Liver (tissue), 9 donors: ENCODE results near the gene GARNL3. TPM values are rescaled to one million over a fixed set of nuclear protein-coding genes. Genes with fewer than 3 reads are reported as not detected.
A peak's percentile ranks its signal among the peaks of the same experiment; 100 is the strongest.

ENCODE experiments used
- DNase-seq: peaks from one replicate; pipeline ENCODE4 v3.0.0-alpha.2; 2017; ENCODE audit warnings: low spot score
- H3K27ac ChIP-seq, 2 donors: one replicate each; pipeline ENCODE4 v1.7.0; 2013; ENCODE audit warnings: inconsistent platforms in 2 of 2, low read length in 2 of 2, control low read depth in 1 of 2, low read depth in 1 of 2, mild to moderate bottlenecking in 1 of 2
- H3K27me3 ChIP-seq, 4 donors: one replicate each; pipeline versions ENCODE4 v1.6.1 to v1.7.0; 2013; ENCODE audit warnings: low read length in 3 of 4, inconsistent platforms in 1 of 4, mild to moderate bottlenecking in 1 of 4, moderate library complexity in 1 of 4; ENCODE audit not compliant: control insufficient read depth in 4 of 4, insufficient read depth in 4 of 4
- H3K36me3 ChIP-seq, 4 donors: one replicate each; pipeline versions ENCODE4 v1.6.1 to v1.7.0; 2013; ENCODE audit warnings: low read length in 3 of 4, mild to moderate bottlenecking in 3 of 4, low read depth in 1 of 4, moderate library complexity in 1 of 4; ENCODE audit not compliant: control insufficient read depth in 4 of 4, insufficient read depth in 3 of 4
- H3K4me1 ChIP-seq, 4 donors: one replicate each; pipeline versions ENCODE4 v1.6.1 to v1.7.0; 2013; ENCODE audit warnings: low read length in 3 of 4, mild to moderate bottlenecking in 3 of 4, moderate library complexity in 1 of 4; ENCODE audit not compliant: control insufficient read depth in 4 of 4, insufficient read depth in 4 of 4
- H3K4me3 ChIP-seq, 3 donors: one replicate each; pipeline versions ENCODE4 v1.6.1 to v1.7.0; 2013; ENCODE audit warnings: low read length in 3 of 3, control low read depth in 1 of 3, low read depth in 1 of 3, mild to moderate bottlenecking in 1 of 3
- H3K9ac ChIP-seq, 2 donors: one replicate each; pipeline ENCODE4 v1.7.0; 2013; ENCODE audit warnings: low read length in 2 of 2, mild to moderate bottlenecking in 2 of 2, moderate library complexity in 2 of 2, control low read depth in 1 of 2, low read depth in 1 of 2
- H3K9me3 ChIP-seq, 4 donors: one replicate each; pipeline versions ENCODE4 v1.6.1 to v1.7.0; 2013; ENCODE audit warnings: low read length in 3 of 4; ENCODE audit not compliant: control insufficient read depth in 4 of 4
- ATF3 ChIP-seq: IDR thresholded peaks from 2 replicates; pipeline ENCODE4 v1.6.1; 2016; ENCODE audit warnings: antibody characterized with exemption
- EGR1 ChIP-seq, 2 donors: IDR thresholded peaks; 2 replicates each; pipeline ENCODE4 v1.6.1; 2016 to 2018; ENCODE audit warnings: antibody characterized with exemption in 2 of 2, low read depth in 2 of 2
- FOXA2 ChIP-seq: IDR thresholded peaks from 2 replicates; pipeline ENCODE4 v1.6.1; 2016; ENCODE audit warnings: antibody characterized with exemption
- HNF4A ChIP-seq, 2 donors: conservative IDR thresholded peaks; 2 replicates each; pipeline ENCODE4 v1.6.1; 2016; ENCODE audit warnings: antibody characterized with exemption in 2 of 2, mild to moderate bottlenecking in 2 of 2
- HNF4G ChIP-seq: IDR thresholded peaks from 2 replicates; pipeline ENCODE4 v1.6.1; 2016; ENCODE audit warnings: antibody characterized with exemption
- JUND ChIP-seq, 2 donors: IDR thresholded peaks; 2 replicates each; pipeline ENCODE4 v1.6.1; 2016; ENCODE audit warnings: antibody characterized with exemption in 2 of 2
- MAX ChIP-seq: IDR thresholded peaks from 2 replicates; pipeline ENCODE4 v1.6.1; 2016; ENCODE audit warnings: antibody characterized with exemption
- NR2F2 ChIP-seq: IDR thresholded peaks from 2 replicates; pipeline ENCODE4 v1.6.1; 2016; ENCODE audit warnings: antibody characterized with exemption
- RAD21 ChIP-seq, 2 donors: IDR thresholded peaks; 2 replicates each; pipeline ENCODE4 v1.6.1; 2016; ENCODE audit warnings: antibody characterized with exemption in 2 of 2, mild to moderate bottlenecking in 2 of 2
- RXRA ChIP-seq, 2 donors: IDR thresholded peaks; 2 replicates each; pipeline ENCODE4 v1.6.1; 2017 to 2018; ENCODE audit warnings: antibody characterized with exemption in 2 of 2, mild to moderate bottlenecking in 1 of 2
- SP1 ChIP-seq: IDR thresholded peaks from 2 replicates; pipeline ENCODE4 v1.6.1; 2018; ENCODE audit warnings: antibody characterized with exemption, mild to moderate bottlenecking
- TAF1 ChIP-seq: conservative IDR thresholded peaks from 2 replicates; pipeline ENCODE4 v1.6.1; 2016; ENCODE audit warnings: antibody characterized with exemption, mild to moderate bottlenecking
- YY1 ChIP-seq: IDR thresholded peaks from 2 replicates; pipeline ENCODE4 v1.6.1; 2016; ENCODE audit warnings: antibody characterized with exemption, mild to moderate bottlenecking
- ZBTB33 ChIP-seq: IDR thresholded peaks from 2 replicates; pipeline ENCODE4 v1.6.1; 2016; ENCODE audit warnings: antibody characterized with exemption
- WGBS: extraction: QIAGEN DNeasy Blood & Tissue Kit; methylation state at CpG from one replicate; pipeline ENCODE4 v1.1.7; 2013; 5-methylcytosine and 5-hydroxymethylcytosine counted together
- polyA plus RNA-seq, 2 donors: library from polyadenylated mRNA; stranded (reverse) in 1 of 2; unstranded in 1 of 2; fragments of 200-250 nt in 1 of 2; fragments of >200 nt in 1 of 2; fragmentation: Nextera tagmentation in 1 of 2; extraction: Ambion mirVana in 1 of 2; gene quantifications; one replicate each; pipeline versions ENCODE4 v1.2.1 to v1.2.3, GENCODE V29; 2013 to 2015
- total RNA-seq, 2 donors: library from RNA; depleted of rRNA; stranded (reverse); fragments of >200 nt; gene quantifications; one replicate each; pipeline ENCODE4 v1.2.3, GENCODE V29; 2014
- TF ChIP-seq, protein P1 (sequence below): fragments of 150-350 bp; IDR thresholded peaks from 2 replicates; pipeline ENCODE4 v1.5.1; 2017; ENCODE audit warnings: improper control_type of control experiment, low read depth, low read length; ENCODE audit not compliant: missing input control
- TF ChIP-seq, protein P2 (sequence below): IDR thresholded peaks from 2 replicates; pipeline ENCODE4 v1.6.1; 2016; ENCODE audit warnings: antibody characterized with exemption, mild to moderate bottlenecking
- donor health status: healthy.
- donor health status: healthy.
- donor health status: healthy.
- donor health status: healthy.
- donor health status: healthy.

Gene GARNL3
- total and polyA plus RNA-seq, 4 donors = 0.89 to 6.7 (median 3.5) TPM

DNA sequence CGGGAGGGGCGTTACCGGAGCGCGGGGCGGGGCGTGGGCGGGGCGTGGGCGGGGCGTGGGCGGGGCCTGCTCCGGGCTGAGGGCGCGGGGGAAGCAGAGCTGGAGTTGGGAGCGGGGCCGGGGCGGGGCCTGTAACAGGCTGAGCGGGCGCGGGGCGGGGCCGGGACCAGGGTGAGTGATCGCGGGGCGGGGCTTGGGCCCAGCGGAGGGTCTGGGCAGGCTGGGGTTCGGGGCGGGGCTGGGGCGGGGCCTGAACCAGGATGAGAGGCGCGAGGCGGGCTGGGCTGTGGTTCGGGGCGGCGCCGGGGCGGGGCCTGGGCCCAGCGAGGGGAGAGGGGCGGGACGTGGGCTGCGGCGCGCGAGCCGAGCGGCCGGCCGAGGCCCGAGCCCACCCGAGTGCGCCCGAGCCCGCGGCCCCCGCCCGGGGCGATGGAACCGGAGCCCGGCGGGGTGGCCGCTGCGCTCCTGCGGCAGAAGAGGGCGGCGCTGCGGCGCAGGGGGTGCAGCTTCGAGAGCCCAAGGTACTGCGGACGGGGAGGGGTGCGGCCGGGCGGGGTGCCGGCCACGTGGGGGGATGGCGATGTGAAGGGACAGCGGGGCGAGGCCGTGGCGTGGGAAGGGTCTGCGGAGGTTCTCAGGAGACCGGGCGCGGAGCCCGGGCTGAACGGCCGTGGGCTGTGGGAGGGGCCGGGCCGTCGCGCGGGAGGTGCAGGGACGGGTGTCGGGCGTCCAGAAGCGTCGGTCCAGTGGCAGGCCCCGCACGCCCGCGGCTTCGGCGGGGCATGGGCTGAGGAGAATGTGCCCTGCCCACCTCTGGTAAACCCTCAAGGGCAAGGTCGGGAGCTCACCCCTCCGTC lies 39.5 kb upstream of the GARNL3 start:
- no peaks in the 10 kb centered on the region for H3K36me3 ChIP-seq
- no peak overlapping the region for H3K9ac ChIP-seq
- WGBS = 2% methylated on average over 106 of the region's 106 CpGs
- peaks cover 0 to 13% (median 5%) of the 10 kb centered on the region in 4 donors for H3K4me1 ChIP-seq
- no peak overlapping the region for H3K27ac ChIP-seq
- peak; percentile 98 for DNase-seq
- peak overlapping the region; percentile 58 to 79 (median 75) for H3K4me3 ChIP-seq
- H3K9me3 ChIP-seq = no peaks in the 10 kb centered on the region
- TF ChIP-seq SP1 (peak; percentile 61), FOXA2 (no peak)
- H3K27me3 ChIP-seq = no peaks in the 10 kb centered on the region

GRCh38 chr9:127225801-127226625 lies 38.6 kb upstream of the GARNL3 start:
- Histone ChIP-seq H3K36me3 (no peaks in the 10 kb centered on the region), H3K4me1 (peaks cover 0 to 13% (median 5%) of the 10 kb centered on the region in 4 donors), H3K9ac (no peak overlapping the region), H3K4me3 (peak overlapping the region in 1 of 3 donors; percentile 75), H3K9me3 (no peaks in the 10 kb centered on the region), H3K27me3 (no peaks in the 10 kb centered on the region), H3K27ac (no peak overlapping the region)
- TF ChIP-seq HNF4A (conservative IDR thresholded peaks at IDR 0.05) (no peak), SP1 (no peak), FOXA2 (no peak), MAX (no peak), ATF3 (no peak), YY1 (no peak), JUND (IDR thresholded peaks at IDR 0.05) (no peak)
- 43% methylated on average over 42 of the region's 42 CpGs for WGBS
- no peak for DNase-seq

- H3K27ac ChIP-seq = no peak overlapping the region
- no peak for DNase-seq
- H3K4me3 ChIP-seq = no peak overlapping the region
- no peak overlapping the region for H3K9ac ChIP-seq
- H3K36me3 ChIP-seq = no peaks in the 10 kb centered on the region
- H3K4me1 ChIP-seq = peaks cover 0 to 9% (median 2%) of the 10 kb centered on the region in 4 donors
- no peaks in the 10 kb centered on the region for H3K27me3 ChIP-seq
- 94% methylated on average over 4 of the region's 4 CpGs for WGBS
- H3K9me3 ChIP-seq = no peaks in the 10 kb centered on the region
- TF ChIP-seq EGR1 (IDR thresholded peaks at IDR 0.05; ENCODE audit: low read depth in 2 of 2) = no peak
- TF ChIP-seq, protein P1, sequence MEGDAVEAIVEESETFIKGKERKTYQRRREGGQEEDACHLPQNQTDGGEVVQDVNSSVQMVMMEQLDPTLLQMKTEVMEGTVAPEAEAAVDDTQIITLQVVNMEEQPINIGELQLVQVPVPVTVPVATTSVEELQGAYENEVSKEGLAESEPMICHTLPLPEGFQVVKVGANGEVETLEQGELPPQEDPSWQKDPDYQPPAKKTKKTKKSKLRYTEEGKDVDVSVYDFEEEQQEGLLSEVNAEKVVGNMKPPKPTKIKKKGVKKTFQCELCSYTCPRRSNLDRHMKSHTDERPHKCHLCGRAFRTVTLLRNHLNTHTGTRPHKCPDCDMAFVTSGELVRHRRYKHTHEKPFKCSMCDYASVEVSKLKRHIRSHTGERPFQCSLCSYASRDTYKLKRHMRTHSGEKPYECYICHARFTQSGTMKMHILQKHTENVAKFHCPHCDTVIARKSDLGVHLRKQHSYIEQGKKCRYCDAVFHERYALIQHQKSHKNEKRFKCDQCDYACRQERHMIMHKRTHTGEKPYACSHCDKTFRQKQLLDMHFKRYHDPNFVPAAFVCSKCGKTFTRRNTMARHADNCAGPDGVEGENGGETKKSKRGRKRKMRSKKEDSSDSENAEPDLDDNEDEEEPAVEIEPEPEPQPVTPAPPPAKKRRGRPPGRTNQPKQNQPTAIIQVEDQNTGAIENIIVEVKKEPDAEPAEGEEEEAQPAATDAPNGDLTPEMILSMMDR = no peak
- TF ChIP-seq NR2F2 = no peak
- no peak for TF ChIP-seq JUND (IDR thresholded peaks at IDR 0.05)
- TF ChIP-seq, protein P2, sequence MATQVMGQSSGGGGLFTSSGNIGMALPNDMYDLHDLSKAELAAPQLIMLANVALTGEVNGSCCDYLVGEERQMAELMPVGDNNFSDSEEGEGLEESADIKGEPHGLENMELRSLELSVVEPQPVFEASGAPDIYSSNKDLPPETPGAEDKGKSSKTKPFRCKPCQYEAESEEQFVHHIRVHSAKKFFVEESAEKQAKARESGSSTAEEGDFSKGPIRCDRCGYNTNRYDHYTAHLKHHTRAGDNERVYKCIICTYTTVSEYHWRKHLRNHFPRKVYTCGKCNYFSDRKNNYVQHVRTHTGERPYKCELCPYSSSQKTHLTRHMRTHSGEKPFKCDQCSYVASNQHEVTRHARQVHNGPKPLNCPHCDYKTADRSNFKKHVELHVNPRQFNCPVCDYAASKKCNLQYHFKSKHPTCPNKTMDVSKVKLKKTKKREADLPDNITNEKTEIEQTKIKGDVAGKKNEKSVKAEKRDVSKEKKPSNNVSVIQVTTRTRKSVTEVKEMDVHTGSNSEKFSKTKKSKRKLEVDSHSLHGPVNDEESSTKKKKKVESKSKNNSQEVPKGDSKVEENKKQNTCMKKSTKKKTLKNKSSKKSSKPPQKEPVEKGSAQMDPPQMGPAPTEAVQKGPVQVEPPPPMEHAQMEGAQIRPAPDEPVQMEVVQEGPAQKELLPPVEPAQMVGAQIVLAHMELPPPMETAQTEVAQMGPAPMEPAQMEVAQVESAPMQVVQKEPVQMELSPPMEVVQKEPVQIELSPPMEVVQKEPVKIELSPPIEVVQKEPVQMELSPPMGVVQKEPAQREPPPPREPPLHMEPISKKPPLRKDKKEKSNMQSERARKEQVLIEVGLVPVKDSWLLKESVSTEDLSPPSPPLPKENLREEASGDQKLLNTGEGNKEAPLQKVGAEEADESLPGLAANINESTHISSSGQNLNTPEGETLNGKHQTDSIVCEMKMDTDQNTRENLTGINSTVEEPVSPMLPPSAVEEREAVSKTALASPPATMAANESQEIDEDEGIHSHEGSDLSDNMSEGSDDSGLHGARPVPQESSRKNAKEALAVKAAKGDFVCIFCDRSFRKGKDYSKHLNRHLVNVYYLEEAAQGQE = no peak
- no peak for TF ChIP-seq RXRA (IDR thresholded peaks at IDR 0.05)
- TF ChIP-seq YY1 = no peak
- TF ChIP-seq FOXA2 = no peak
- TF ChIP-seq SP1 = no peak
- TF ChIP-seq ZBTB33 = no peak
- no peak for TF ChIP-seq MAX
- TF ChIP-seq HNF4A (conservative IDR thresholded peaks at IDR 0.05) = no peak
- no peak for TF ChIP-seq TAF1
- no peak for TF ChIP-seq RAD21 (IDR thresholded peaks at IDR 0.05)
- TF ChIP-seq HNF4G = no peak
These were observed 34.7 kb upstream of the GARNL3 start for GRCh38 chr9:127229691-127230417.
